Medulla oblongata (tissue), 1 donor: ENCODE data around the gene EHBP1.
A peak's percentile ranks its signal among the peaks of the same experiment; 100 is the strongest.

ENCODE experiments used
- DNase-seq: peaks from one replicate; pipeline ENCODE4 v3.0.0-alpha.2; 2015; ENCODE audit errors: extremely low spot score

Gene EHBP1

DNA sequence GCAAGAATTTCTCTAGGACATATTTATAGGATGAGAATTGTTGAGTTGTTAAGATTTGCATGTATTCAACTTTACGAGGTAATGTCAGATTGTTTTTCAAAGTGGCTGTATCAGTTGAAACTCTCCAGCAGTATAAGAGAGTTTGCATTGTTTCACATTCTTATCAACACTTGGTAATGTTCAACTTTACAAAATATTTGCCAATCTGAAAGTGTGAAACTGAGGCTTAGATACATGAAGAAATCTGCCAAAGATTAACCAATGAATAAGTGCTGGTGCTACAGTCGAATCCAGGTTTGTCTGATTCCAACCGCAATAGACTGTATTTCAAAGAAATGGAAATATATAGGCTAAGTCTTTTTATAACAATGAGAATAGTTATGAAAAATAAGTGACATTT lies 117.0 kb downstream of the EHBP1 start:
- no peak for DNase-seq

GRCh38 chr2:62824388-62824787 lies 118.9 kb downstream of the EHBP1 start:
- no peak for DNase-seq

GRCh38 chr2:62826141-62826540 lies 120.6 kb downstream of the EHBP1 start:
- DNase-seq = no peak

DNA sequence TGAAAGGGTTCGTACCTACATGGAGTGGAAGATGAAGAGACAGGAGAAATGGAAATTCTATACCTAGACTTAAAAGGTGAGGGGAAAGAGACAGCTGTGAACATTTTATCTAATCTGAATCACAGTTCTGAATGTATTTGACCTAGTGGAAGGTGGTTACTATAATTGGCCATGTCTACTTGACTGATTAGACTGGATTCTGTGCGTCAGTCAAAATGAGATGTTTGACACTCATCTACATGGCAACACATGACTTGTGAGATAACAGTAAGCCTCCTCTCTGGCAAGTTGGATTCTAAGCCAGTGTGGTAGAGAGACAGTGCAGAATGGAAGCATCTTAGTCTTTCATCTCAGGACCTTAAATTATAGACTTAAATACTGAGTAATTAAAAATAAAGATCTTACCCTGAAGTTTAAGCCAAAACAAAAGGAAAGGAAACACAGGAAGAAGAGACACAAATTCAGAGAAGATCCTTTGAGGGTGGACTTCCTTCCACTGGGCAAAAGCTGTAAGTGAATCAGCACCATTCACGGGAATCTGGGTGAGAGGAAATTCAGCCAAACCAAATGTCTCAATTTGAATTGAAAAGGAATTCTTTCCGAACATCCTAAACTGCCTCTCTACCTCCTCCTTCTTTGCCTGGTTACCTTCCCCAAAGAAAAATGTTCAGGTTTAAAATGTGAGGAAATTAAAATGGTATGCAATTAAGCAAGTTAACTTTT lies 121.6 kb downstream of the EHBP1 start:
- no peak for DNase-seq

DNA sequence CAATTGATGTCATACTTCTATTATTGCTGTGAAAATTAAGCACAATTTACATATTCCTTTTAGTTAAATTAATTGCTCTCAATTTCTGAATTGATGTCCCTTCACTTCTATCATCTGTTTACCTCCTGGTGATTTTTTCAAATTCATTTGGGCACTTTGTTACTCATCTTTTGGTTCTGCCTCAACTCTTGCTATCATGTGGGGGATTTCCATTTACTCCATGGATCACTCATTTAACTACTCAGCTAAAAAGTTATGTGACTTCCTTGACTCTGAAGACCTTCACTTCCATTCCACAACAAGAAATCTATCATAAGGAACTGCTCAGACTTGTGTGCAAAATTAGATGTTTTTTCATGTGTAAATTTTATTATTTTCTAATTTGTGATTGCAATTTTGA lies 126.2 kb downstream of the EHBP1 start:
- DNase-seq = no peak

DNA sequence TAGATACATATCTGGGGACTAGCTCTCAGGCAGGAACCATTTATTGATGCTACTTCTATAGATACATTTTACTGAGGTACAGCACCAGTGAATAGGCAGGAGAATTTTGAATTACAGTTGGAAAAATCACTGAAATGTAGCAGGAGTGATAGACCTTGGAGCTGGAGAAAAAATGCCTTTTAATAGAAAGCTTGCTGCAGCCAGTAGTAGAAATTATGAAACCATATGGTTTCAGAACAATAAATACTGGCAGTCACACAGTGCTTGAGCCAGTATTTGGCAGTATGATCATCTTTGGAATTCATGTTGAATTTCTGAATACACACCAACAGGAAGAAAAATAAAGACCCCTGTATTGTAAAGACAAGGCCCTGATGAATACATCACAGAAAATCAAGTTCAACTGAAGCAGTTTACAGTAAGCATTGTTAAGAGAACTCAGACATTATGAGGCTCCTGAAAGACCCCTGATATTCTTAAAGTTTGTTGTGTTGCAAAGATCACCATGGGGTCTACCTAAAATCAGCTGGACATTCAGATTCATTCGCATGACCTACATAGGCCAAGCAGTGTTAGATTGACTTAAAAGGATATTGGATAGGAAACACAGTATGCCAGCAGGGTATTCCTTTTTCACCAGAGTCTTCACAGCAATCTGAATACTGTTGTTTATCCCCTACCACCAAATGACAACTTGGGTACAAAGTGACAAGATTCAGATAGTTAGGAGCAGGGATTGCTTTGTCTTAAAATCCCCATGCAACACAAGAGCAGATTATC lies 139.0 kb downstream of the EHBP1 start:
- DNase-seq = no peak

GRCh38 chr2:62845256-62845655 lies 139.7 kb downstream of the EHBP1 start:
- no peak for DNase-seq

- no peak for DNase-seq
Observed at GRCh38 chr2:62852254-62852653, 146.7 kb downstream of the EHBP1 start.

- no peak for DNase-seq
Observed at GRCh38 chr2:62854600-62855514, 149.3 kb downstream of the EHBP1 start.

- DNase-seq = peak; percentile 2
Observed at GRCh38 chr2:62856228-62857040, 150.9 kb downstream of the EHBP1 start.

DNA sequence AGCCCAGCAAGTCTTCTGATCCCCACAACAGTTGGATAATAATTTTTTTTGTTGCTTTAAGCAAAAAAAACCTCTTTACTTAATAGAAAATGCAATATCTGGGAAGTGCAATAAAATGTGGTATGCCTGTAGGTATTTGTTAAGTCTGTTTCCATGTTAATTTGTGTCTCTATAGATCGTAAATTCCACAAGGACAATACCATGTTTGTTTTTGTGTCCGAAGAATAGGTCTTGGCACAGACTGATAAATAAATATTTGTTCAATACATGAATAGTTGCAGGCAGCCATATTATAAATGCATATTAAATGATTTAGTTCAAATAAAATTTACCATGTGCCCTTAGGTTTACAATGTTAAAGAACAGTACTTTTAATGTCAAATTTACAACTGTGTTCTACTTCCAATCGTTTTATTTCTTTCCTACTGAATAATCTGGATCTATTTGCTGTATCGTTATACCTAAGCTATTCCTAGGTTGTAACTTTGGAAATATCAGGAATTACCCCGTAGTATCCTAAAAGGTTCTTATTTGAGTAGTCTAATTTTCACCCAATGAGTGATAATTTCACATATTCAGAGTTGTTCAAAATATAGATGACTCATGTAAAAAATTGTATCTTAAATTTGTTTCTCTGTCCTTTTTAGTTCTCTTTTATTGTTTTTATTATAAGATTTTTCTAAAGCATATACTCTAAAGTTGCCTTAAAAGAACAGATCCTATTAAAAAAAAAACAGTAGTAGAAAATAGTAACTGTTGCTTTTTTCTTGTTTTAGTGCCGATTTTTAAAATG lies 151.8 kb downstream of the EHBP1 start:
- DNase-seq = no peak

DNA sequence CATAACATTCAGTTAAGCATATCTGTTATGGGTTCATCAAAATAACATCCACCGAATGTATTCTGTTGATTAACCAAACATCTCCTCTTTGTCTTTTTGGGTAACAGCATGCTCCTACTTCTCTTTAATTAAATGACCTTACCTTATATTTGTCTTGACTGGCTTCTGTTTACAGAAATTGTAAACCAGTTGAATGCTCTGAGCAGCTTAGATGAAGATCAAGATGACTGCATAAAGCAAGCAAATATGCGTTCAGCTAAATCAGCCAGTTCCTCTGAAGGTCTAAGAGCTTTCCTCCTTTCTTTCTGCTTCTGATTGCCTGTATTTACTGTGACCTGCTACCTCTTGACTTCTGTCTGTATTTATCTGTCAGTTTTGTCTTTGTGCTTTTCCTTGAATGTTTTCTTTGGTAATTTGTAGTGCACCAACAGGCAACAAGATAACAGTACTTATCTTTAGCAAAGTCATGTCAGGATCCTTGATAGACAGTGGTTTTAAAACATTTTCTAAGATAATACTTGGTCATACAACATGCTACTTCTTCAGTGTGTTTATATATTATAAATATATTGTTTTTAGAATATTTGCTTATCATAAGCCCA lies 152.8 kb downstream of the EHBP1 start:
- no peak for DNase-seq

GRCh38 chr2:62868947-62869346 lies 163.4 kb downstream of the EHBP1 start:
- no peak for DNase-seq

- DNase-seq = no peak
Observed at GRCh38 chr2:62870966-62871365, 165.5 kb downstream of the EHBP1 start.

DNA sequence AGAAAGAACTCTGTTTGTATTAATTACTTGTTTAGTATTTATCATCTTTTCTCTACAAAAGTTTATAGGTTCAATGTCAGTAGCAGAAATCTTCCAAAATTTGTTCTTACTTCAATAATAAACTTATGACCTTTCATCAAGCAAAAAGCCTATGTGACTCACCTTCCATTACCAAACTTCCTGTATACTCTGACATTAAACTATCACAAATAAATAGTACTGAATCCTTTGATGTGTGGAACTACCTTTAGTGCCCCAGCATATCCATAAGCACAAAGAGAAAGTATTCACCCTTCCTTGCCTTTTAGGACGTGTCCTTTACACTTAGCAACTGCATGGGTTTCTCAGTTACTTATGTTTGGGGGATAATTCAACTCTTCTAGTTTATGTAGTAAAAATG lies 166.0 kb downstream of the EHBP1 start:
- DNase-seq = no peak

DNA sequence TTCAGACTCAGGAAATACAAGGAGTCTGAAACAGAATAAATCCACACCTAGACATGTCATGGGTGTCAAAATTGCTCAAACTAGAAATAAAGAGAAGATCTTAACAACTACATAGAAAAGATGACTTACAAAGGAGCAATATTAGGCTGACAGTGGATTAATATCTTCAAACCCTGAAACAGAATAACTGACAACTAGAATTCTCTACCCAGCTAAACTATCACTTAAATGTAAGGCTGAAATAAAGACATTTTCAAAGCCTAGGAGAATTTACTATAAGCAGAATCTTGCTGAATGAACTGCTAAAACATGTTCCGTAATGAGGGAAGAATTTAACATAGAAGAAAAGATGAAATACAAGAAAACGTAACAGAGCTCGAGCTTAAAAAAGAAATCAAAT lies 168.1 kb downstream of the EHBP1 start:
- DNase-seq = no peak

DNA sequence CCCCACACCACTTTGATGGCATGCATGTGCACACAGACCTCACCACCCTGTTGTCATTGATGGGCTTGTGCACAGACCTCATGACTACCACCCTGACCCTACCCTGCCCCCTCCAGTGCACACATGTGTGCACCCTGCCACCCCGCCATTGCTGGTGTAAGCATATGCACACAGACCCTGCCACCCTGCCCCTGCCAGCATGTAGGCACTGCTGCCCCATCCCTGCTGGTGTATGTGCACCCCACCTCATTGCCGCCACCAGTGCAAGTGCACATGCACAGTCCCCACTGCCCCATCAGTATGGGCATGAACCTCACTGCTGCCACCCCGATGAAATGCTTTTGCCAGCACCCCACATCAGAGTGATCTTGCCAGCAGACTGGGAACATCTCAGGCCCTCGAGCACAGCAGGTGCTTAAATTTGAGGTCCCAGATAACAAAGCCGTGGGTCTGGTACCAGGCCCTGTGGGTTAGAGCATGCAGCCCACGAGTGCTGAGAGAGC lies 169.4 kb downstream of the EHBP1 start:
- DNase-seq = no peak

DNA sequence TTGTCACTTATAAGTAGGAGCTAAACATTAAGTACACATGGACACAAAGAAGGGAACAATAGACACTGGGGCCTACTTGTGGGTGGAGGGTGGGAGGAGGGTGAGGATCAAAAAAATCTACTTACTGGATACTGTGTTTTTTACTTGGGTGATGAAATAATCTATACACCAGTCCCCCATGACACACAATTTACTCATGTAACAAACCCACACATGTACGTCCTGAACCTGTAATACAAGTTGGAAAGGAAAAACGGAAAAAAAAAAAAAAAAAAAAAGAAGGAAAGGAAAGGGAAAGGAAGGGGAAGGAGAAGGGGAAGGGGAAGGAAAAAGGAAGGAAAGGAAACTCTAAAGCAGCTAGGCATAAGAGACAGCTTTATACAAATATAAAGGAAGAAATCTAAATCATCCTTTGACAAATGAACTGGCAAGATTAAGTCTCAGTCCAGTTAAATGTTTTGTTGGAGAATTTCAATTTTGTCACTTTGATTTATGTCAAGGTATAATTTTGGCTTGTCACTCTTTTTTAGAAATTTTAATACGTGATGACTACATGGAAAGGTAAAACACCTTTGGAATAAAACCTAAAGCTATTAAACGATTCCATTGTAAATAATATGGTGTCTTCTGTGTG lies 175.8 kb downstream of the EHBP1 start:
- DNase-seq = no peak

DNA sequence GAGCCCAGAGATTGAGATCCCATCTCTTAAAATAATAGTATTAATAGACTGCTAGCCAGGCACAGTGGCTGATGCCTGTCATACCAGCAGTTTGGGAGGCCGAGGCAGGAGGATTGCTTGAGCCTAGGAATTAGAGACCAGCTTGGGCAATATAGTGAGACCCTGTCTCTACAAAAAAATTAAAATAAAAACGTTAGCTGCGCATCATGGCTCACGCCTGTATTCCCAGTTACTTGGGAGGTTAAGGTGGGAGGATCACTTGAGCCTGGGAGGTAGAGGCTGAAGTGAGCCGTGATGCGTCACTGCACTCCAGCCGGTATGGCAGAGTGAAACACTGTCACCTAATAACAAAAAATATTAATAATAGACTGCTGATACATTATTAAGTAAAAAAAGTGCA lies 178.1 kb downstream of the EHBP1 start:
- no peak for DNase-seq

- no peak for DNase-seq
Observed at GRCh38 chr2:62884086-62884485, 178.6 kb downstream of the EHBP1 start.
